ENCODE results near the gene TET1. TPM values are rescaled to one million over a fixed set of nuclear protein-coding genes. Genes with fewer than 3 reads are reported as not detected.
A peak's percentile ranks its signal among the peaks of the same experiment; 100 is the strongest.
"Not testable (repeated sequence)": the region's sequence is repeated elsewhere in the genome, so short reads cannot be mapped to it uniquely, and the experiment has no call there.

Gene TET1
- total RNA-seq, 1 donor from 2014 or later: 29.0 TPM

GRCh38 chr10:68705548-68705947 lies 145.4 kb downstream of the TET1 start:
- H3K4me1 Mint-ChIP-seq (ENCODE audit: unreplicated experiment): no peaks in the 10 kb centered on the region
- no peak overlapping the region for H3K4me3 Mint-ChIP-seq
- no peak overlapping the region for H3K27ac Mint-ChIP-seq
- no peak for TF ChIP-seq CTCF (conservative IDR thresholded peaks at IDR 0.05)
- H3K36me3 Mint-ChIP-seq: no peaks in the 10 kb centered on the region
- DNase-seq (ENCODE audit: extremely low spot score, unreplicated experiment): no peak
- H3K9me3 Mint-ChIP-seq: no peaks in the 10 kb centered on the region
- H3K27me3 Mint-ChIP-seq: no peaks in the 10 kb centered on the region

- H3K4me1 Mint-ChIP-seq (ENCODE audit: unreplicated experiment); H3K36me3 Mint-ChIP-seq; H3K27me3 Mint-ChIP-seq; H3K9me3 Mint-ChIP-seq; DNase-seq (ENCODE audit: extremely low spot score, unreplicated experiment); H3K4me3 Mint-ChIP-seq; H3K27ac Mint-ChIP-seq: not testable (repeated sequence)
Observed at GRCh38 chr10:68708987-68709386, 148.8 kb downstream of the TET1 start.

GRCh38 chr10:68713065-68713464 lies 152.9 kb downstream of the TET1 start:
- H3K36me3 Mint-ChIP-seq; H3K4me1 Mint-ChIP-seq (ENCODE audit: unreplicated experiment); DNase-seq (ENCODE audit: extremely low spot score, unreplicated experiment); H3K4me3 Mint-ChIP-seq; H3K27me3 Mint-ChIP-seq; H3K9me3 Mint-ChIP-seq; H3K27ac Mint-ChIP-seq: not testable (repeated sequence)

GRCh38 chr10:68717435-68717834 lies 157.3 kb downstream of the TET1 start:
- DNase-seq (ENCODE audit: extremely low spot score, unreplicated experiment): no peak
- Mint-ChIP-seq H3K4me3 (no peak overlapping the region), H3K36me3 (peaks cover 13% of the 10 kb centered on the region), H3K9me3 (no peaks in the 10 kb centered on the region), H3K27ac (no peak overlapping the region), H3K27me3 (peaks cover 4% of the 10 kb centered on the region), H3K4me1 (ENCODE audit: unreplicated experiment) (peaks cover 9% of the 10 kb centered on the region)
- TF ChIP-seq CTCF (conservative IDR thresholded peaks at IDR 0.05): no peak

GRCh38 chr10:68720793-68721672 lies 160.9 kb downstream of the TET1 start, which contains the start of gene CCAR1:
Gene CCAR1 (plus strand): TSS chr10:68721239. CDS start chr10:68722505, 1,266 bp downstream.
- TF ChIP-seq CTCF (conservative IDR thresholded peaks at IDR 0.05): no peak
- peak; percentile 97 for DNase-seq (ENCODE audit: extremely low spot score, unreplicated experiment)
- Mint-ChIP-seq H3K36me3 (peaks cover 15% of the 10 kb centered on the region), H3K27ac (peak within 1 kb of the TSS; percentile 98), H3K4me3 (peak within 1 kb of the TSS; percentile 98), H3K27me3 (peaks cover 4% of the 10 kb centered on the region), H3K9me3 (no peaks in the 10 kb centered on the region), H3K4me1 (ENCODE audit: unreplicated experiment) (peaks cover 11% of the 10 kb centered on the region)

- peaks cover 11% of the 10 kb centered on the region for H3K4me1 Mint-ChIP-seq (ENCODE audit: unreplicated experiment)
- H3K27me3 Mint-ChIP-seq: peaks cover 4% of the 10 kb centered on the region
- peaks cover 15% of the 10 kb centered on the region for H3K36me3 Mint-ChIP-seq
- H3K27ac Mint-ChIP-seq: peak overlapping the region; percentile 98
- TF ChIP-seq CTCF (conservative IDR thresholded peaks at IDR 0.05): no peak
- H3K4me3 Mint-ChIP-seq: peak overlapping the region; percentile 98
- DNase-seq (ENCODE audit: extremely low spot score, unreplicated experiment): no peak
- H3K9me3 Mint-ChIP-seq: no peaks in the 10 kb centered on the region
Observed at GRCh38 chr10:68721673-68722335, 161.7 kb downstream of the TET1 start.
